Prostate gland (tissue), 2 donors: ENCODE measurements around the gene A3GALT2. TPM values are rescaled to one million over a fixed set of nuclear protein-coding genes. Genes with fewer than 3 reads are reported as not detected.

Source experiments
- DNase-seq: peaks from one replicate; pipeline ENCODE4 v3.0.0-alpha.2; 2019; ENCODE audit warnings: low spot score
- H3K27ac ChIP-seq, 2 donors: fragments of 200-600 bp; sonication (generic); 2 replicates each; pipeline ENCODE4 v1.5.1; 2017 to 2019
- H3K27me3 ChIP-seq: fragments of 200-600 bp; sonication (generic); replicated peaks from 2 replicates; pipeline ENCODE4 v1.5.1; 2019; ENCODE audit not compliant: insufficient read depth
- H3K36me3 ChIP-seq, 2 donors: fragments of 200-600 bp; sonication (generic); 1 replicate in 1 of 2; 2 replicates in 1 of 2; pipeline versions ENCODE4 v1.5.1 to v1.8.1; 2017 to 2019
- H3K4me1 ChIP-seq: fragments of 200-600 bp; sonication (generic); replicated peaks from 2 replicates; pipeline ENCODE4 v1.5.1; 2019
- H3K4me3 ChIP-seq, 2 donors: fragments of 200-600 bp; sonication (generic); 2 replicates each; pipeline ENCODE4 v1.5.1; 2017 to 2019
- H3K9me3 ChIP-seq: fragments of 200-600 bp; sonication (generic); 2 replicates; pipeline ENCODE4 v1.5.1; 2017
- CTCF ChIP-seq, 4 experiments: fragments of 200-600 bp in 2 of 4; fragments of 450-650 bp in 2 of 4; sonication (generic) in 2 of 4; IDR thresholded peaks; 1 replicate in 3 of 4; 2 replicates in 1 of 4; pipeline ENCODE4 v1.5.1; 2016 to 2019; ENCODE audit warnings: antibody characterized with exemption in 4 of 4, mild to moderate bottlenecking in 2 of 4, moderate library complexity in 2 of 4
- POLR2A ChIP-seq: fragments of 450-650 bp; IDR thresholded peaks from one replicate; pipeline ENCODE4 v1.6.1; 2016; ENCODE audit warnings: antibody characterized with exemption, mild to moderate bottlenecking
- POLR2AphosphoS5 ChIP-seq: sonication (generic); formaldehyde crosslinking; IDR thresholded peaks from one replicate; pipeline ENCODE4 v1.6.1; 2017; ENCODE audit warnings: antibody characterized with exemption
- WGBS: methylation state at CpG from one replicate; pipeline ENCODE4 v1.1.5; 2018; 5-methylcytosine and 5-hydroxymethylcytosine counted together
- intact Hi-C: fragments of 100-400 bp; cut with DNase I; formaldehyde crosslinking; loops from one replicate; pipeline ENCODE4 v1.14.2; 2022
- total RNA-seq, 2 donors: library from RNA; depleted of rRNA; stranded (reverse); fragments of >200 nt; gene quantifications; one replicate each; pipeline ENCODE4 v1.1.0, GENCODE V29; 2016

A3GALT2 gene
- total RNA-seq, 2 donors from 2014 or later, result 0.46 TPM; not detected in 1

- no peak overlapping the region for H3K27ac ChIP-seq
- no peaks in the 10 kb centered on the region for H3K9me3 ChIP-seq
- intact Hi-C loops, result no loop called here
- WGBS, result 19% methylated on average over 7 of the region's 7 CpGs
- H3K4me1 ChIP-seq, result no peaks in the 10 kb centered on the region
- no peaks in the 10 kb centered on the region for H3K36me3 ChIP-seq
- TF ChIP-seq POLR2AphosphoS5 (no peak), POLR2A (no peak), CTCF (IDR thresholded peaks at IDR 0.05) (no peak)
- H3K4me3 ChIP-seq, result no peak overlapping the region
- no peaks in the 10 kb centered on the region for H3K27me3 ChIP-seq
- DNase-seq, result no peak
Observed at GRCh38 chr1:33261344-33261743, 59.6 kb downstream of the A3GALT2 start.

- intact Hi-C loops, result no loop called here
- Histone ChIP-seq H3K4me1 (no peaks in the 10 kb centered on the region), H3K27me3 (no peaks in the 10 kb centered on the region), H3K36me3 (no peaks in the 10 kb centered on the region), H3K4me3 (no peak overlapping the region), H3K27ac (no peak overlapping the region), H3K9me3 (no peaks in the 10 kb centered on the region)
- WGBS, result 64% methylated on average over 5 of the region's 5 CpGs
- TF ChIP-seq POLR2A, result no peak
- no peak for TF ChIP-seq POLR2AphosphoS5
- no peak for TF ChIP-seq CTCF (IDR thresholded peaks at IDR 0.05)
- DNase-seq, result no peak
Observed at GRCh38 chr1:33260439-33260838, 60.5 kb downstream of the A3GALT2 start.

- H3K36me3 ChIP-seq, result no peaks in the 10 kb centered on the region
- 92% methylated on average over 3 of the region's 3 CpGs for WGBS
- H3K4me3 ChIP-seq, result no peak overlapping the region
- no peak overlapping the region for H3K27ac ChIP-seq
- intact Hi-C loops, result loop anchor here (5.0 kb wide), 1 partner anchor 72 kb away; no protein-coding TSS in a partner anchor
- H3K27me3 ChIP-seq, result no peaks in the 10 kb centered on the region
- no peaks in the 10 kb centered on the region for H3K4me1 ChIP-seq
- H3K9me3 ChIP-seq, result no peaks in the 10 kb centered on the region
- TF ChIP-seq POLR2A (no peak), POLR2AphosphoS5 (no peak), CTCF (IDR thresholded peaks at IDR 0.05) (no peak)
- DNase-seq, result no peak
Observed at GRCh38 chr1:33259879-33260278, 61.0 kb downstream of the A3GALT2 start.

- no peaks in the 10 kb centered on the region for H3K4me1 ChIP-seq
- H3K27me3 ChIP-seq, result no peaks in the 10 kb centered on the region
- TF ChIP-seq CTCF (IDR thresholded peaks at IDR 0.05) (no peak), POLR2AphosphoS5 (no peak), POLR2A (no peak)
- H3K9me3 ChIP-seq, result no peaks in the 10 kb centered on the region
- DNase-seq, result no peak
- H3K36me3 ChIP-seq, result no peaks in the 10 kb centered on the region
- peak overlapping the region; percentile 67 to 81 for H3K27ac ChIP-seq
- WGBS, result 63% methylated on average over 2 of the region's 2 CpGs
- intact Hi-C loops, result loop anchor here (5.0 kb wide), 1 partner anchor 73 kb away; no protein-coding TSS in a partner anchor
- H3K4me3 ChIP-seq, result no peak overlapping the region
Observed at GRCh38 chr1:33258788-33259274, 62.1 kb downstream of the A3GALT2 start.
